Measurements from ENCODE around the gene BLOC1S3.

Gene BLOC1S3

DNA sequence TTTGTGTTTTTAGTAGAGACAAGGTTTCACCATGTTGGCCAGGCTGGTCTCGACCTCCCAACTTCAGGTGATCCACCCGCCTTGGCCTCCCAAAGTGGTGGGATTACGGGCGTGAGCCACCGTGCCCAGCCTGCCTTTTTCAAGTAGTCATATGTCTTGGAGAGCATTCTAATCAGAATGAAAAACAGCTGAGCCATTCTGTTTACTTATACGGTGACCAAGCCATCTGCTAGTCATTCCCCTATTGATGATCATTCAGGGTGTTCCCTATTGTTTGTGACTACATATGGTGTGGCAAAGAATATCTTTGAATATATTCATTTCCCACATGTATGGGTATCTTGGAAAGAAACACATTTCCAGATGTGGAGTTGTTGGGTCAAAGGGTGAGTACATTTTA is 17.2 kb downstream of the BLOC1S3 start:
- TF ChIP-seq, protein P1, sequence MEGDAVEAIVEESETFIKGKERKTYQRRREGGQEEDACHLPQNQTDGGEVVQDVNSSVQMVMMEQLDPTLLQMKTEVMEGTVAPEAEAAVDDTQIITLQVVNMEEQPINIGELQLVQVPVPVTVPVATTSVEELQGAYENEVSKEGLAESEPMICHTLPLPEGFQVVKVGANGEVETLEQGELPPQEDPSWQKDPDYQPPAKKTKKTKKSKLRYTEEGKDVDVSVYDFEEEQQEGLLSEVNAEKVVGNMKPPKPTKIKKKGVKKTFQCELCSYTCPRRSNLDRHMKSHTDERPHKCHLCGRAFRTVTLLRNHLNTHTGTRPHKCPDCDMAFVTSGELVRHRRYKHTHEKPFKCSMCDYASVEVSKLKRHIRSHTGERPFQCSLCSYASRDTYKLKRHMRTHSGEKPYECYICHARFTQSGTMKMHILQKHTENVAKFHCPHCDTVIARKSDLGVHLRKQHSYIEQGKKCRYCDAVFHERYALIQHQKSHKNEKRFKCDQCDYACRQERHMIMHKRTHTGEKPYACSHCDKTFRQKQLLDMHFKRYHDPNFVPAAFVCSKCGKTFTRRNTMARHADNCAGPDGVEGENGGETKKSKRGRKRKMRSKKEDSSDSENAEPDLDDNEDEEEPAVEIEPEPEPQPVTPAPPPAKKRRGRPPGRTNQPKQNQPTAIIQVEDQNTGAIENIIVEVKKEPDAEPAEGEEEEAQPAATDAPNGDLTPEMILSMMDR (IDR thresholded peaks at IDR 0.05): no peak
- H3K36me3 ChIP-seq: no peaks in the 10 kb centered on the region
- no peaks in the 10 kb centered on the region for H3K4me1 ChIP-seq (ENCODE audit: control insufficient read depth in 1 of 2, insufficient read depth in 1 of 2, low read depth in 1 of 2, low read length in 1 of 2)
- H3K27ac ChIP-seq: no peak overlapping the region
- H3K4me3 ChIP-seq (ENCODE audit: low read depth in 1 of 2, low read length in 1 of 2): no peak overlapping the region
- H3K27me3 ChIP-seq: no peaks in the 10 kb centered on the region
- H3K9me3 ChIP-seq: no peaks in the 10 kb centered on the region

DNA sequence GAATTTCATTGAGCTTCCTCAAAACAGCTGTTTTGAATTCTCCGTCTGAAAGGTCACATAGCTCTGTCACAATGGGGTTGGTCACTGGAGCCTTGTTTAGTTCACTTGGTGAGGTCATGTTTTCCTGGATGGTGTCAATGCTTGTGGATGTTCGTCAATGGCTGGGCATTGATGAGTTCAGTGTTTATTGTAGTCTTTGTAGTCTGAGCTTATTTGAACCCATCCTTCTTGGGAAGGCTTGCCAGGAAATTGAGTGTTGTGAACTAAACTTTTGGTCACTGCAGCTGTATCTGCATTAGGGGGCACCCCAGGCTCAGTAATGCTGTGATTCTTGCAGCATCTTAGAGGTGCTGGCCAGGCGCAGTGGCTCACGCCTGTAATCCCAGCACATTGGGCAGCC is 22.0 kb downstream of the BLOC1S3 start:
- Histone ChIP-seq H3K9me3 (no peaks in the 10 kb centered on the region), H3K4me3 (ENCODE audit: low read depth in 1 of 2, low read length in 1 of 2) (no peak overlapping the region), H3K27ac (no peak overlapping the region), H3K36me3 (no peaks in the 10 kb centered on the region), H3K27me3 (no peaks in the 10 kb centered on the region), H3K4me1 (ENCODE audit: control insufficient read depth in 1 of 2, insufficient read depth in 1 of 2, low read depth in 1 of 2, low read length in 1 of 2) (no peaks in the 10 kb centered on the region)
- TF ChIP-seq, protein P1 (IDR thresholded peaks at IDR 0.05): no peak

DNA sequence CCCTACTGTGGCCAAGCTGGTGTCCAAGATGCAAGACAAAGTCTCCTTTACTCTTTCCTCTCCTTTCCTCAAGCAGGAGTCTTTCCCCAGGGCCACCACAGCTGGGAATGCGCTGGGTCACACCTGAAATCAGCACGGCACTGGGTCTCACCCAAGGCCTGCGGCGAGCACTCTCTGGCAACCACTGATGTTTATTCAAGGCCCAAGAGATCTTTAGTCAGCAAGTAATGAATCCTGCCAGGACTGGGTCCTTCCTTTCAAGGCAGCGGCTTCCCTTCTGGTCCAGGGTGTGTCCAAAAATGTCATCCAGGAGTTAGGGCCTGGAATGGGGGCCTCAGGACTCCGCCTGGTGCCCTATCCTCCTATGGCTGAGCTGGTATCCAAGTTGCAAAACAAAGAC is 24.1 kb downstream of the BLOC1S3 start:
- H3K36me3 ChIP-seq: no peaks in the 10 kb centered on the region
- H3K9me3 ChIP-seq: no peaks in the 10 kb centered on the region
- no peak overlapping the region for H3K4me3 ChIP-seq (ENCODE audit: low read depth in 1 of 2, low read length in 1 of 2)
- H3K27me3 ChIP-seq: no peaks in the 10 kb centered on the region
- no peaks in the 10 kb centered on the region for H3K4me1 ChIP-seq (ENCODE audit: control insufficient read depth in 1 of 2, insufficient read depth in 1 of 2, low read depth in 1 of 2, low read length in 1 of 2)
- no peak overlapping the region for H3K27ac ChIP-seq
- TF ChIP-seq, protein P1 (IDR thresholded peaks at IDR 0.05): no peak

DNA sequence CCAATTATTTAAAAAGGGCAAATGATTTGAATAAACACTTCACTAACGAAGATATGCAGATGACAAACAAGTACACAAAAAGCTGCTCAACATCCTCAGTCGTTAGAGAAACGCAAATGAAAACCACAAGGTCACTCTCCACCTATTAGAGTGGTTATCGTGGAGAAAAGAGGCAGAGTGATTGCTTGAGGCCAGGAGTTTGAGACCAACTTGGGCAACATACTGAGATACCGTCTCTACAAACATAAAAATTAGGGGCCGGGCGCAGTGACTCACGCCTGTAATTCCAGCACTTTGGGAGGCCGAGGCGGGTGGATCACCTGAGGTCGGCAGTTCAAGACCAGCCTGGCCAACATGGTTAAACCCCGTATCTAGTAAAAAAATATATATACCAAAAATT is 27.2 kb downstream of the BLOC1S3 start:
- TF ChIP-seq, protein P1 (IDR thresholded peaks at IDR 0.05): no peak
- H3K9me3 ChIP-seq: no peaks in the 10 kb centered on the region
- no peak overlapping the region for H3K27ac ChIP-seq
- peaks cover 3% of the 10 kb centered on the region for H3K27me3 ChIP-seq
- H3K4me1 ChIP-seq (ENCODE audit: control insufficient read depth in 1 of 2, insufficient read depth in 1 of 2, low read depth in 1 of 2, low read length in 1 of 2): peaks cover under 1 to 1% of the 10 kb centered on the region in 2 experiments
- H3K4me3 ChIP-seq (ENCODE audit: low read depth in 1 of 2, low read length in 1 of 2): no peak overlapping the region
- no peaks in the 10 kb centered on the region for H3K36me3 ChIP-seq

DNA sequence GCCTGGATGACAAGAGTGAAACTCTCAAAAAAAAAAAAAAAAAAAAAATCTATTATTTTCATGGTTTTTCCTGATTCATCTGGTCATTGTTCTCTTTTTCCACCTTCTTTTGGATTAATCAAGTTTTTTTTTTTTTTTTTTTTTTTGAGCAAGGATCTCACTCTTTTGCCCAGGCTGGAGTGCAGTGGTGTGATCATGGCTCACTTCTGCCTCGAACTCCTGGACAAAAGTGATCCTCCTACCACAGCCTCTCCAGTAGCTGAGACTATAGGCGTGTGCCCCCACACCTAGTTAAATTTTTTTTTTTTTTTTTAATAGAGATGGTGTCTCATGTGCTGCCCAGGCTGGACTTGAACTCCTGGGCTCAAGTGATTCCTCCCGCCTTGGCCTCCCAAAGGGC is 27.7 kb downstream of the BLOC1S3 start:
- Histone ChIP-seq H3K27me3 (peaks cover 9% of the 10 kb centered on the region), H3K9me3 (no peaks in the 10 kb centered on the region), H3K4me1 (ENCODE audit: control insufficient read depth in 1 of 2, insufficient read depth in 1 of 2, low read depth in 1 of 2, low read length in 1 of 2) (peaks cover 5 to 6% of the 10 kb centered on the region in 2 experiments), H3K4me3 (ENCODE audit: low read depth in 1 of 2, low read length in 1 of 2) (no peak overlapping the region), H3K36me3 (no peaks in the 10 kb centered on the region), H3K27ac (no peak overlapping the region)
- TF ChIP-seq, protein P1 (IDR thresholded peaks at IDR 0.05): no peak
